HG03108 (cell line): ENCODE data around the gene MRPL23.

ENCODE experiments used
- ATAC-seq: cut with Tn5 transposase; IDR thresholded peaks from one replicate; pipeline ENCODE4 v1.9.1; 2021; ENCODE audit warnings: moderate library complexity; ENCODE audit not compliant: unreplicated experiment

The MRPL23 gene

GRCh38 chr11:1946812-1947484 lies at the start of gene MRPL23:
MRPL23 (plus strand) TSS chr11:1947332; CDS start chr11:1947363, 31 bp downstream.
- no peak for ATAC-seq

- ATAC-seq, result no peak
These were observed 48.0 kb upstream of the MRPL23 start for GRCh38 chr11:1899090-1899489.

GRCh38 chr11:1899686-1900085 lies 47.4 kb upstream of the MRPL23 start:
- ATAC-seq, result no peak

GRCh38 chr11:1906181-1906580 lies 41.0 kb upstream of the MRPL23 start:
- no peak for ATAC-seq

GRCh38 chr11:1906611-1907423 lies 40.3 kb upstream of the MRPL23 start:
- no peak for ATAC-seq

- no peak for ATAC-seq
These were observed 38.5 kb upstream of the MRPL23 start for GRCh38 chr11:1908618-1909017.

GRCh38 chr11:1909524-1909923 lies 37.6 kb upstream of the MRPL23 start:
- no peak for ATAC-seq

- no peak for ATAC-seq
These were observed 34.7 kb upstream of the MRPL23 start for GRCh38 chr11:1912289-1912878.

GRCh38 chr11:1913271-1914060 lies 33.7 kb upstream of the MRPL23 start:
- no peak for ATAC-seq

GRCh38 chr11:1915795-1916131 lies 31.4 kb upstream of the MRPL23 start:
- ATAC-seq, result no peak

GRCh38 chr11:1916132-1916985 lies 30.8 kb upstream of the MRPL23 start:
- no peak for ATAC-seq

GRCh38 chr11:1916986-1917522 lies 30.1 kb upstream of the MRPL23 start:
- ATAC-seq, result no peak

GRCh38 chr11:1917523-1918435 lies 29.4 kb upstream of the MRPL23 start:
- ATAC-seq, result no peak

GRCh38 chr11:1918436-1919315 lies 28.5 kb upstream of the MRPL23 start:
- no peak for ATAC-seq

- no peak for ATAC-seq
These were observed 27.6 kb upstream of the MRPL23 start, which contains the start of gene TNNT3 for GRCh38 chr11:1919391-1920127. TNNT3 (plus strand) TSS chr11:1919703; CDS start chr11:1922875, 3,172 bp downstream.

- ATAC-seq, result no peak
These were observed 26.8 kb upstream of the MRPL23 start for GRCh38 chr11:1920128-1920908.
